IPS-20b (cell line): Measurements from ENCODE around the gene OR5AP2.
"Not testable (repeated sequence)": the region's sequence is repeated elsewhere in the genome, so short reads cannot be mapped to it uniquely, and the experiment has no call there.

Experiments
- H3K27ac ChIP-seq: one replicate; pipeline ENCODE4 v1.5.1; 2013; ENCODE audit warnings: low read length
- H3K27me3 ChIP-seq: 2 replicates; pipeline ENCODE4 v1.6.1; 2013; ENCODE audit warnings: mild to moderate bottlenecking, low read length, inconsistent platforms; ENCODE audit not compliant: insufficient read depth
- H3K36me3 ChIP-seq: 2 replicates; pipeline ENCODE4 v1.6.1; 2013; ENCODE audit warnings: low read depth, mild to moderate bottlenecking, inconsistent platforms, low read length, moderate library complexity; ENCODE audit not compliant: insufficient read depth
- H3K4me1 ChIP-seq: 2 replicates; pipeline ENCODE4 v1.6.1; 2013; ENCODE audit warnings: mild to moderate bottlenecking, control low read depth, inconsistent platforms, low read length, moderate library complexity; ENCODE audit not compliant: insufficient read depth
- H3K4me3 ChIP-seq: 2 replicates; pipeline ENCODE4 v1.5.1; 2013; ENCODE audit warnings: mild to moderate bottlenecking, low read length, inconsistent platforms
- H3K9ac ChIP-seq: 2 replicates; pipeline ENCODE4 v1.6.1; 2013; ENCODE audit warnings: low read depth, mild to moderate bottlenecking, inconsistent platforms, low read length, moderate library complexity
- H3K9me3 ChIP-seq: 2 replicates; pipeline ENCODE4 v1.6.1; 2013; ENCODE audit warnings: mild to moderate bottlenecking, low read depth, low read length, inconsistent platforms; ENCODE audit not compliant: insufficient read depth

OR5AP2 gene

GRCh38 chr11:56642339-56642738, at the start of gene OR5AP2:
TSS of gene OR5AP2 (minus strand) at chr11:56642439. CDS start at chr11:56642439, 0 bp downstream.
- Histone ChIP-seq H3K27ac (no peak within 1 kb of the TSS), H3K27me3 (no peaks in the 10 kb centered on the region), H3K4me3 (no peak within 1 kb of the TSS), H3K9me3 (no peaks in the 10 kb centered on the region), H3K4me1 (no peaks in the 10 kb centered on the region), H3K36me3 (no peaks in the 10 kb centered on the region), H3K9ac (no peak within 1 kb of the TSS)

GRCh38 chr11:56691179-56691578, 48.9 kb upstream of the OR5AP2 start:
- not testable (repeated sequence) for H3K27me3 ChIP-seq, H3K9me3 ChIP-seq, H3K27ac ChIP-seq, H3K4me3 ChIP-seq, H3K9ac ChIP-seq, H3K36me3 ChIP-seq, H3K4me1 ChIP-seq

- Histone ChIP-seq H3K4me3 (no peak overlapping the region), H3K9me3 (no peaks in the 10 kb centered on the region), H3K36me3 (no peaks in the 10 kb centered on the region), H3K4me1 (peaks cover 4% of the 10 kb centered on the region; the same call in 1 of the 2 replicates), H3K27ac (no peak overlapping the region), H3K9ac (no peak overlapping the region), H3K27me3 (no peaks in the 10 kb centered on the region)
Observed at GRCh38 chr11:56688554-56689100, 46.4 kb upstream of the OR5AP2 start.

GRCh38 chr11:56670984-56671383, 28.7 kb upstream of the OR5AP2 start:
- H3K36me3 ChIP-seq, result no peaks in the 10 kb centered on the region

GRCh38 chr11:56663386-56663785, 21.1 kb upstream of the OR5AP2 start, which contains the start of gene OR5AR1:
TSS of gene OR5AR1 (plus strand) at chr11:56663686. CDS start at chr11:56663686, 0 bp downstream.
- no peaks in the 10 kb centered on the region for H3K36me3 ChIP-seq
- H3K9me3 ChIP-seq, result no peaks in the 10 kb centered on the region
- H3K9ac ChIP-seq, result no peak within 1 kb of the TSS
- H3K27ac ChIP-seq, result no peak within 1 kb of the TSS
- no peaks in the 10 kb centered on the region for H3K27me3 ChIP-seq
- peaks cover 16% of the 10 kb centered on the region for H3K4me1 ChIP-seq
- no peak within 1 kb of the TSS for H3K4me3 ChIP-seq

More at GRCh38 chr11:56670984-56671383, 28.7 kb upstream of the OR5AP2 start:
- no peaks in the 10 kb centered on the region for H3K4me1 ChIP-seq
- no peak overlapping the region for H3K4me3 ChIP-seq
- H3K27ac ChIP-seq, result no peak overlapping the region
- H3K9me3 ChIP-seq, result no peaks in the 10 kb centered on the region
- H3K9ac ChIP-seq, result no peak overlapping the region
- no peaks in the 10 kb centered on the region for H3K27me3 ChIP-seq

- Histone ChIP-seq H3K9me3 (no peaks in the 10 kb centered on the region), H3K27ac (peak overlapping the region; percentile 88), H3K27me3 (no peaks in the 10 kb centered on the region), H3K36me3 (no peaks in the 10 kb centered on the region), H3K4me1 (peaks cover 16% of the 10 kb centered on the region), H3K9ac (peak overlapping the region; percentile 68; the same call in 1 of the 2 replicates), H3K4me3 (peak overlapping the region; percentile 54)
Observed at GRCh38 chr11:56659755-56660154, 17.5 kb upstream of the OR5AP2 start.

GRCh38 chr11:56637500-56637899, 4.7 kb downstream of the OR5AP2 start:
- Histone ChIP-seq H3K4me3 (no peak overlapping the region), H3K4me1 (no peaks in the 10 kb centered on the region), H3K27ac (no peak overlapping the region), H3K9me3 (no peaks in the 10 kb centered on the region), H3K36me3 (no peaks in the 10 kb centered on the region), H3K27me3 (no peaks in the 10 kb centered on the region), H3K9ac (no peak overlapping the region)

GRCh38 chr11:56636861-56637260, 5.4 kb downstream of the OR5AP2 start:
- no peak overlapping the region for H3K4me3 ChIP-seq
- no peaks in the 10 kb centered on the region for H3K27me3 ChIP-seq
- H3K27ac ChIP-seq, result no peak overlapping the region
- no peaks in the 10 kb centered on the region for H3K9me3 ChIP-seq
- no peaks in the 10 kb centered on the region for H3K4me1 ChIP-seq
- H3K36me3 ChIP-seq, result no peaks in the 10 kb centered on the region
- no peak overlapping the region for H3K9ac ChIP-seq

- H3K9me3 ChIP-seq, result no peaks in the 10 kb centered on the region
- no peak overlapping the region for H3K4me3 ChIP-seq
- no peak overlapping the region for H3K27ac ChIP-seq
- no peaks in the 10 kb centered on the region for H3K36me3 ChIP-seq
- H3K9ac ChIP-seq, result no peak overlapping the region
- no peaks in the 10 kb centered on the region for H3K27me3 ChIP-seq
- no peaks in the 10 kb centered on the region for H3K4me1 ChIP-seq
Observed at GRCh38 chr11:56632329-56632728, 9.9 kb downstream of the OR5AP2 start.

- no peaks in the 10 kb centered on the region for H3K27me3 ChIP-seq
Observed at GRCh38 chr11:56625946-56626345, 16.3 kb downstream of the OR5AP2 start.

GRCh38 chr11:56624661-56625110, 17.6 kb downstream of the OR5AP2 start:
- Histone ChIP-seq H3K9me3 (no peaks in the 10 kb centered on the region), H3K36me3 (no peaks in the 10 kb centered on the region), H3K4me1 (peaks cover 4% of the 10 kb centered on the region; the same call in 1 of the 2 replicates), H3K9ac (no peak overlapping the region), H3K4me3 (no peak overlapping the region), H3K27ac (peak overlapping the region; percentile 49), H3K27me3 (no peaks in the 10 kb centered on the region)

More at GRCh38 chr11:56625946-56626345, 16.3 kb downstream of the OR5AP2 start:
- Histone ChIP-seq H3K27ac (no peak overlapping the region), H3K9me3 (no peaks in the 10 kb centered on the region), H3K4me1 (peaks cover 4% of the 10 kb centered on the region; the same call in 1 of the 2 replicates), H3K4me3 (no peak overlapping the region), H3K9ac (no peak overlapping the region), H3K36me3 (no peaks in the 10 kb centered on the region)

- no peaks in the 10 kb centered on the region for H3K36me3 ChIP-seq
- no peaks in the 10 kb centered on the region for H3K4me1 ChIP-seq
- no peak overlapping the region for H3K27ac ChIP-seq
- H3K4me3 ChIP-seq, result no peak overlapping the region
- no peaks in the 10 kb centered on the region for H3K9me3 ChIP-seq
- H3K9ac ChIP-seq, result no peak overlapping the region
- no peaks in the 10 kb centered on the region for H3K27me3 ChIP-seq
Observed at GRCh38 chr11:56611174-56611573, 31.1 kb downstream of the OR5AP2 start.
